GM23338 (cell line): ENCODE measurements around the gene CPNE4.

Experiments
- CREB1 ChIP-seq: fragments of 250-450 bp; sonication (Bioruptor Pico); IDR thresholded peaks from 2 replicates; pipeline ENCODE4 v1.5.0; 2020; ENCODE audit warnings: low read depth, mild to moderate bottlenecking, moderate library complexity
- CTCF ChIP-seq, 2 experiments: fragments of 200-600 bp in 1 of 2; sonication (generic) in 1 of 2; conservative IDR thresholded peaks; 2 replicates each; pipeline versions ENCODE4 v1.5.1 to v1.6.1; 2016 to 2017; ENCODE audit warnings: antibody characterized with exemption in 2 of 2, low read depth in 2 of 2, mild to moderate bottlenecking in 2 of 2, moderate library complexity in 1 of 2
- EZH2 ChIP-seq: fragments of 200-600 bp; sonication (generic); IDR thresholded peaks from one replicate; pipeline ENCODE4 v1.8.0; 2017; ENCODE audit warnings: antibody characterized with exemption, mild to moderate bottlenecking, low read depth; ENCODE audit not compliant: unreplicated experiment
- EZH2phosphoT487 ChIP-seq: fragments of 200-600 bp; sonication (generic); IDR thresholded peaks from one replicate; pipeline ENCODE4 v1.8.1; 2018; ENCODE audit warnings: antibody characterized with exemption; ENCODE audit not compliant: unreplicated experiment
- JUNB ChIP-seq: IDR thresholded peaks from one replicate; pipeline ENCODE4 v1.6.1; 2016; ENCODE audit warnings: antibody characterized with exemption; ENCODE audit not compliant: unreplicated experiment
- POLR2AphosphoS5 ChIP-seq: IDR thresholded peaks from 2 replicates; pipeline ENCODE4 v1.6.1; 2016; ENCODE audit warnings: antibody characterized with exemption, low read depth
- TF ChIP-seq, protein P1 (sequence below): IDR thresholded peaks from one replicate; pipeline ENCODE4 v1.6.1; 2018; ENCODE audit warnings: antibody characterized with exemption; ENCODE audit not compliant: unreplicated experiment
- TF ChIP-seq, protein P2 (sequence below): IDR thresholded peaks from 2 replicates; pipeline ENCODE4 v1.6.1; 2016; ENCODE audit warnings: antibody characterized with exemption

DNA sequence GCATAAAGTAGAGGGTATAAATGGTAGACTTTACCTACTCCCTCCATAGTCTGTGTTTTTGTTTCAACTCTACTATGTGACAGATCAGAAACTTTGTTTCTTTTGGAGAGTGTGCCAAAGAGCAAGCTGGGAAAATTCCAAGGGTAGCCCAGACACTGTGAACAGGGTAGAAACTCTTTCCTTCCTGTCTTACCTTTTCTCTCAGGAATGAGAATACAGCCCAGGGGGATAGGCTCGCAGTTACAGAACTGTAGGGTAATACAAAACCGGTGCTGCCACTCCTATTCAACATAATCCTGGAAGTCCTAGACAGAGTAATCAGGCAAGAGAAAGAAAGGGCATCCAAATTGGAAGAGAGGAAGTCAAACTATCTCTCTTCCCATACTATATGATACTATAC lies 256.3 kb downstream of the CPNE4 start:
- TF ChIP-seq CTCF (conservative IDR thresholded peaks at IDR 0.05; ENCODE audit: low read depth in 2 of 2) (no peak), POLR2AphosphoS5 (no peak), CREB1 (no peak), EZH2 (no peak), EZH2phosphoT487 (no peak), JUNB (no peak)
- TF ChIP-seq, protein P1, sequence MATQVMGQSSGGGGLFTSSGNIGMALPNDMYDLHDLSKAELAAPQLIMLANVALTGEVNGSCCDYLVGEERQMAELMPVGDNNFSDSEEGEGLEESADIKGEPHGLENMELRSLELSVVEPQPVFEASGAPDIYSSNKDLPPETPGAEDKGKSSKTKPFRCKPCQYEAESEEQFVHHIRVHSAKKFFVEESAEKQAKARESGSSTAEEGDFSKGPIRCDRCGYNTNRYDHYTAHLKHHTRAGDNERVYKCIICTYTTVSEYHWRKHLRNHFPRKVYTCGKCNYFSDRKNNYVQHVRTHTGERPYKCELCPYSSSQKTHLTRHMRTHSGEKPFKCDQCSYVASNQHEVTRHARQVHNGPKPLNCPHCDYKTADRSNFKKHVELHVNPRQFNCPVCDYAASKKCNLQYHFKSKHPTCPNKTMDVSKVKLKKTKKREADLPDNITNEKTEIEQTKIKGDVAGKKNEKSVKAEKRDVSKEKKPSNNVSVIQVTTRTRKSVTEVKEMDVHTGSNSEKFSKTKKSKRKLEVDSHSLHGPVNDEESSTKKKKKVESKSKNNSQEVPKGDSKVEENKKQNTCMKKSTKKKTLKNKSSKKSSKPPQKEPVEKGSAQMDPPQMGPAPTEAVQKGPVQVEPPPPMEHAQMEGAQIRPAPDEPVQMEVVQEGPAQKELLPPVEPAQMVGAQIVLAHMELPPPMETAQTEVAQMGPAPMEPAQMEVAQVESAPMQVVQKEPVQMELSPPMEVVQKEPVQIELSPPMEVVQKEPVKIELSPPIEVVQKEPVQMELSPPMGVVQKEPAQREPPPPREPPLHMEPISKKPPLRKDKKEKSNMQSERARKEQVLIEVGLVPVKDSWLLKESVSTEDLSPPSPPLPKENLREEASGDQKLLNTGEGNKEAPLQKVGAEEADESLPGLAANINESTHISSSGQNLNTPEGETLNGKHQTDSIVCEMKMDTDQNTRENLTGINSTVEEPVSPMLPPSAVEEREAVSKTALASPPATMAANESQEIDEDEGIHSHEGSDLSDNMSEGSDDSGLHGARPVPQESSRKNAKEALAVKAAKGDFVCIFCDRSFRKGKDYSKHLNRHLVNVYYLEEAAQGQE: no peak
- TF ChIP-seq, protein P2, sequence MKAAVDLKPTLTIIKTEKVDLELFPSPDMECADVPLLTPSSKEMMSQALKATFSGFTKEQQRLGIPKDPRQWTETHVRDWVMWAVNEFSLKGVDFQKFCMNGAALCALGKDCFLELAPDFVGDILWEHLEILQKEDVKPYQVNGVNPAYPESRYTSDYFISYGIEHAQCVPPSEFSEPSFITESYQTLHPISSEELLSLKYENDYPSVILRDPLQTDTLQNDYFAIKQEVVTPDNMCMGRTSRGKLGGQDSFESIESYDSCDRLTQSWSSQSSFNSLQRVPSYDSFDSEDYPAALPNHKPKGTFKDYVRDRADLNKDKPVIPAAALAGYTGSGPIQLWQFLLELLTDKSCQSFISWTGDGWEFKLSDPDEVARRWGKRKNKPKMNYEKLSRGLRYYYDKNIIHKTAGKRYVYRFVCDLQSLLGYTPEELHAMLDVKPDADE: no peak
